Measurements from ENCODE around the gene MON1A.

The MON1A gene

DNA sequence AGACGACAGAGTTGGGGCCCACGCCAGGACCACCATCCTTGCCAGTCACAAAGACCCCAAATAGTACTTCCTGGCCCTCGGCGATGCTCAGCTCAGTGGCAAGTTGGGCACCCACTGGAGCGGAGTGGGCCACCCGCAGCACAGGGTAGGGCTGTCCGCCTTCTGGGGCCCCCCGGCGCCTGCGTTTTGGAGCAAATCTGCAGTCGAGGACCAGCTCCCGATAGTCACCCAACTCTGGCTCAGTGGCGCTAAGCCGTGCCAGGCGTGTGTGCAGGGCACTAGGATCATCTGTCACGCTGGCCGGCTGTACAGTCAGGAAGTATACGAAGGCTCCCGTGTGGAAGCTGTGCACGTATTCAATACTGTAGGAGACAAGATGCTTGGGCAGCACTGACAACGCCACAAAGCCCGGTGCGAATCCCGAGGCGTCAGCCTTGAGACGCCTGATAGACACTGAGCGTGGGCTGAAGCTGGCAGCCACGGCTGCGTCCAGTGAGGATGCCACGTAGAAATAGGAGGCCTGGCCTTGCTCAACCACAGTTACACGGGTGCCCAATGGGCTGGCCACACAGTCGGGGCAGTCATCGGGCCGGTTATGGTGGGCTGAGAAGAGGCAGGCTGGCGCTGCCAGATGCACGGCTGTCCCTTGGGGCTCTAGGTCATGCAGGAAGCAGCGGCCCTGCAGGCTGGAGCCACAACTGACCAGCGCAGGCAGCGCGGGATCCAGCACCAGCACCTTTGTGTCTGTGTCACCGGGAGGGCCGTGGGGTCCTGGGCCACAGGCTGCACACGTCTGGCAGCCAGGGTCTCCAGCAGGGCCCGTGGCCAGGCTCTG is 26.9 kb downstream of the MON1A start:
- H3K27ac ChIP-seq = no peak overlapping the region
- no peak overlapping the region for H3K9ac ChIP-seq (ENCODE audit: insufficient read length)
- H3K9me3 ChIP-seq (ENCODE audit: low read depth, low read length) = no peaks in the 10 kb centered on the region
- DNase-seq (ENCODE audit: low read depth, low spot score) = no peak
- no peak overlapping the region for H3K4me3 ChIP-seq
- TF ChIP-seq FOXP2 (optimal IDR thresholded peaks at IDR 0.05; ENCODE audit: control extremely low read depth, extremely low read length, insufficient read depth) (no peak), POLR2AphosphoS5 (IDR thresholded peaks at IDR 0.05; ENCODE audit: borderline replicate concordance, low read depth, low read length) (no peak), EZH2 (IDR thresholded peaks at IDR 0.05) (no peak)
- H3K36me3 ChIP-seq (ENCODE audit: insufficient read depth, low read length) = no peaks in the 10 kb centered on the region

GRCh38 chr3:49901366-49902339 is 28.0 kb downstream of the MON1A start:
- TF ChIP-seq EZH2 (IDR thresholded peaks at IDR 0.05) = no peak
- no peak for TF ChIP-seq POLR2AphosphoS5 (IDR thresholded peaks at IDR 0.05; ENCODE audit: borderline replicate concordance, low read depth, low read length)
- no peak for TF ChIP-seq FOXP2 (optimal IDR thresholded peaks at IDR 0.05; ENCODE audit: control extremely low read depth, extremely low read length, insufficient read depth)
- DNase-seq (ENCODE audit: low read depth, low spot score) = no peak
- Histone ChIP-seq H3K36me3 (ENCODE audit: insufficient read depth, low read length) (no peaks in the 10 kb centered on the region), H3K27ac (no peak overlapping the region), H3K9me3 (ENCODE audit: low read depth, low read length) (no peaks in the 10 kb centered on the region), H3K4me3 (no peak overlapping the region), H3K9ac (ENCODE audit: insufficient read length) (no peak overlapping the region)

- no peak for TF ChIP-seq FOXP2 (optimal IDR thresholded peaks at IDR 0.05; ENCODE audit: control extremely low read depth, extremely low read length, insufficient read depth)
- TF ChIP-seq POLR2AphosphoS5 (IDR thresholded peaks at IDR 0.05; ENCODE audit: borderline replicate concordance, low read depth, low read length) = no peak
- no peak for TF ChIP-seq EZH2 (IDR thresholded peaks at IDR 0.05)
- Histone ChIP-seq H3K4me3 (no peak overlapping the region), H3K27ac (no peak overlapping the region), H3K9me3 (ENCODE audit: low read depth, low read length) (no peaks in the 10 kb centered on the region), H3K36me3 (ENCODE audit: insufficient read depth, low read length) (no peaks in the 10 kb centered on the region), H3K9ac (ENCODE audit: insufficient read length) (no peak overlapping the region)
- DNase-seq (ENCODE audit: low read depth, low spot score) = no peak
Observed at GRCh38 chr3:49900491-49901153, 29.0 kb downstream of the MON1A start.

- Histone ChIP-seq H3K9ac (ENCODE audit: insufficient read length) (no peak overlapping the region), H3K27ac (no peak overlapping the region), H3K9me3 (ENCODE audit: low read depth, low read length) (no peaks in the 10 kb centered on the region), H3K36me3 (ENCODE audit: insufficient read depth, low read length) (no peaks in the 10 kb centered on the region), H3K4me3 (no peak overlapping the region)
- DNase-seq (ENCODE audit: low read depth, low spot score) = no peak
- TF ChIP-seq POLR2AphosphoS5 (IDR thresholded peaks at IDR 0.05; ENCODE audit: borderline replicate concordance, low read depth, low read length) = no peak
- TF ChIP-seq EZH2 (IDR thresholded peaks at IDR 0.05) = no peak
- TF ChIP-seq FOXP2 (optimal IDR thresholded peaks at IDR 0.05; ENCODE audit: control extremely low read depth, extremely low read length, insufficient read depth) = no peak
Observed at GRCh38 chr3:49899815-49900214, 29.8 kb downstream of the MON1A start.

DNA sequence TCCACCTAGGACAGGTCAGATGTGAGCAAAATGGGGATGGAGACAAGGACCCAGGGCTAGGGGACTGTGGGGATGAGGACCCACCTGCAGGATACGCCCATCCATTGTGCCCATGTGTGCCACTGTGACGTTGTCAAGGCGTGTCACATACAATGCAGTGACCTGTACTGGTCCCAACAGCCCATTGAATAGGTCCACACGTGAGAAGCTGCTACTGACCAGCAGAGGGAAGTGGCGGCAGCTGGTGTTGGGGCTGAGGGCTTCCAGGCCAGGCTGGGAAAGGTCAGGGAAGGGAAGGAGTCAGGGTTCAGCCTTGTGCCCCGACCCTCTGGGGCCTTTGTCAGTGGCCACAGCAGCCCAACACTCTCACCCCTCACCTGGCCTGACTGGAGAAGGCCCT is 30.6 kb downstream of the MON1A start:
- DNase-seq (ENCODE audit: low read depth, low spot score) = no peak
- no peak for TF ChIP-seq EZH2 (IDR thresholded peaks at IDR 0.05)
- no peak for TF ChIP-seq POLR2AphosphoS5 (IDR thresholded peaks at IDR 0.05; ENCODE audit: borderline replicate concordance, low read depth, low read length)
- no peak for TF ChIP-seq FOXP2 (optimal IDR thresholded peaks at IDR 0.05; ENCODE audit: control extremely low read depth, extremely low read length, insufficient read depth)
- Histone ChIP-seq H3K27ac (no peak overlapping the region), H3K9me3 (ENCODE audit: low read depth, low read length) (no peaks in the 10 kb centered on the region), H3K4me3 (no peak overlapping the region), H3K36me3 (ENCODE audit: insufficient read depth, low read length) (no peaks in the 10 kb centered on the region), H3K9ac (ENCODE audit: insufficient read length) (no peak overlapping the region)

- H3K9me3 ChIP-seq (ENCODE audit: low read depth, low read length) = no peaks in the 10 kb centered on the region
- H3K9ac ChIP-seq (ENCODE audit: insufficient read length) = no peak overlapping the region
- no peak overlapping the region for H3K27ac ChIP-seq
- no peaks in the 10 kb centered on the region for H3K36me3 ChIP-seq (ENCODE audit: insufficient read depth, low read length)
- TF ChIP-seq POLR2AphosphoS5 (IDR thresholded peaks at IDR 0.05; ENCODE audit: borderline replicate concordance, low read depth, low read length) = no peak
- TF ChIP-seq EZH2 (IDR thresholded peaks at IDR 0.05) = no peak
- no peak for TF ChIP-seq FOXP2 (optimal IDR thresholded peaks at IDR 0.05; ENCODE audit: control extremely low read depth, extremely low read length, insufficient read depth)
- no peak overlapping the region for H3K4me3 ChIP-seq
- DNase-seq (ENCODE audit: low read depth, low spot score) = no peak
Observed at GRCh38 chr3:49896345-49896744, 33.3 kb downstream of the MON1A start.

DNA sequence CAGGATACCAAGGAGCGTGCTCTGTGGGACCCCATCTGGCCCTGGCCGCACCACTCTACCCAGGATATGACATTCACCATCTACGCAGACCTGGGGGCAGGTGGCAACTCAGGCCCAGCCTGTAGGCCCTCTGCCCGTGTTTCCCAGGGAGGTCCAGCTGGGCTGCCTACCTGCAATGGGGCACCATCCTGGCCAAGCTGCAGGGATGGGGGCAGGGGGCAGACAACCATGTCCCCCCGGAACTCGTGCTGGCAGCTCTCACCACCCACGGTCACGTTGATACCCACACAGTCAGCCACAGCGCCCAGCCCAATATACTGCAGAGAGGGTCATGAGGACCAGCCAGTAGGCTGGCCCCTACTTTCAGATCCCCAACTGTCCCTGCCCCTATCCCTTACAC is 33.8 kb downstream of the MON1A start:
- Histone ChIP-seq H3K36me3 (ENCODE audit: insufficient read depth, low read length) (no peaks in the 10 kb centered on the region), H3K4me3 (no peak overlapping the region), H3K27ac (no peak overlapping the region), H3K9me3 (ENCODE audit: low read depth, low read length) (no peaks in the 10 kb centered on the region), H3K9ac (ENCODE audit: insufficient read length) (no peak overlapping the region)
- TF ChIP-seq POLR2AphosphoS5 (IDR thresholded peaks at IDR 0.05; ENCODE audit: borderline replicate concordance, low read depth, low read length) (no peak), EZH2 (IDR thresholded peaks at IDR 0.05) (no peak), FOXP2 (optimal IDR thresholded peaks at IDR 0.05; ENCODE audit: control extremely low read depth, extremely low read length, insufficient read depth) (no peak)
- no peak for DNase-seq (ENCODE audit: low read depth, low spot score)

DNA sequence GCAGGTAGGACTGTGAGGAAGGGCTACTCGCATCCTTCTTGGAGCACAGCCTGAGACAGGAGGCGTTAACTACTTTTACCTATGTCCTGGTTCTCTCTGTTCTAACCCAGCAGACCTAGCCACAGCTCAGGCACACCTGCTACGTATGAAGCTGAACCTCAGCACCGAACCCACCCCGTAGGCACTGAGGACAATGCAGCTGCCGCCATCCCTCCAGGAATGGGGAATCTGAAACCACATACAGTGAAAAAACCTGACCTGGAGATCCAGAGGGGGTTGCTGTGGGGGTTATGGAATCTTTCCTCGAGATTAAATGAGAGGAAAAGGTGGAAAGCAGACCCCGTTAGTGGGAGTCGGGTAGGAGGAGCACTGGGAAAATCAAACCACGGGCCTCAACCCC is 40.3 kb downstream of the MON1A start:
- no peak for DNase-seq (ENCODE audit: low read depth, low spot score)
- H3K4me3 ChIP-seq = no peak overlapping the region
- H3K36me3 ChIP-seq (ENCODE audit: insufficient read depth, low read length) = no peaks in the 10 kb centered on the region
- no peaks in the 10 kb centered on the region for H3K9me3 ChIP-seq (ENCODE audit: low read depth, low read length)
- no peak overlapping the region for H3K27ac ChIP-seq
- no peak for TF ChIP-seq POLR2AphosphoS5 (IDR thresholded peaks at IDR 0.05; ENCODE audit: borderline replicate concordance, low read depth, low read length)
- no peak for TF ChIP-seq FOXP2 (optimal IDR thresholded peaks at IDR 0.05; ENCODE audit: control extremely low read depth, extremely low read length, insufficient read depth)
- no peak for TF ChIP-seq EZH2 (IDR thresholded peaks at IDR 0.05)
- no peak overlapping the region for H3K9ac ChIP-seq (ENCODE audit: insufficient read length)

All from SK-N-MC (cell line).